ENCODE measurements around the gene HLX. TPM values are rescaled to one million over a fixed set of nuclear protein-coding genes. Genes with fewer than 3 reads are reported as not detected.

HLX gene
- total RNA-seq = 10 to 100 TPM in 2 of 6 experiments, 1 to 10 TPM in 4; 5.5 to 10.8 (median 6.7) TPM
- long read RNA-seq, partial matches to known transcripts = 0 of 1 reads
- long read RNA-seq, other reads (novel, unspliced or antisense) = 0 of 1 reads

GRCh38 chr1:220879076-220879508 is at the start of gene HLX:
Gene HLX, plus strand, starts transcription at chr1:220879443. Its CDS starts 415 bp downstream, at chr1:220879858.
- 0% methylated on average over 8 of the region's 26 CpGs for WGBS (ENCODE audit: insufficient coverage, low coverage, low lambda C conversion rate, missing lambda C conversion rate)
- H3K9me3 ChIP-seq = no peaks in the 10 kb centered on the region

GRCh38 chr1:220833436-220833835 is 45.8 kb upstream of the HLX start:
- ATAC-seq = no peak
- WGBS (ENCODE audit: insufficient coverage, low coverage, low lambda C conversion rate, missing lambda C conversion rate) = 93% methylated on average over 2 of the region's 2 CpGs

More at GRCh38 chr1:220879076-220879508, at the start of gene HLX:
- DNase-seq = peak; percentile 96 to 97 (median 97)
- peaks cover 0 to 17% (median 6%) of the 10 kb centered on the region in 4 donors for H3K36me3 ChIP-seq
- H3K4me3 ChIP-seq = peak within 1 kb of the TSS; percentile 81 to 93 (median 83)
- peak within 1 kb of the TSS; percentile 95 to 99 (median 99) for H3K27ac ChIP-seq
- no peaks in the 10 kb centered on the region for H3K27me3 ChIP-seq
- H3K4me1 ChIP-seq = peaks cover 0 to 38% (median 17%) of the 10 kb centered on the region in 4 donors
- ATAC-seq = peak; percentile 75 to 91 (median 84)
- intact Hi-C loops (cut with DNase I) = no loop called here
- TF ChIP-seq CTCF (IDR thresholded peaks at IDR 0.05) (no peak), POLR2A (IDR thresholded peaks at IDR 0.05) (peak; percentile 83)

GRCh38 chr1:220834155-220834870 is 44.9 kb upstream of the HLX start:
- Histone ChIP-seq H3K36me3 (no peaks in the 10 kb centered on the region), H3K4me3 (no peak overlapping the region), H3K27me3 (no peaks in the 10 kb centered on the region), H3K4me1 (peaks cover 0 to 3% (median 0%) of the 10 kb centered on the region in 4 donors), H3K9me3 (no peaks in the 10 kb centered on the region), H3K27ac (no peak overlapping the region)
- no peak for DNase-seq
- TF ChIP-seq CTCF (IDR thresholded peaks at IDR 0.05) (no peak), POLR2A (IDR thresholded peaks at IDR 0.05) (no peak)
- no CpG with 5 or more reads among the region's 4 CpGs for WGBS (ENCODE audit: insufficient coverage, low coverage, low lambda C conversion rate, missing lambda C conversion rate)
- ATAC-seq = no peak
- intact Hi-C loops (cut with DNase I) = no loop called here

More at GRCh38 chr1:220833436-220833835, 45.8 kb upstream of the HLX start:
- H3K27me3 ChIP-seq = no peaks in the 10 kb centered on the region
- H3K4me1 ChIP-seq = peaks cover 0 to 12% (median 4%) of the 10 kb centered on the region in 4 donors
- H3K36me3 ChIP-seq = no peaks in the 10 kb centered on the region
- H3K27ac ChIP-seq = no peak overlapping the region
- no peak overlapping the region for H3K4me3 ChIP-seq
- TF ChIP-seq CTCF (IDR thresholded peaks at IDR 0.05) (no peak), POLR2A (IDR thresholded peaks at IDR 0.05) (no peak)
- intact Hi-C loops (cut with DNase I) = no loop called here
- H3K9me3 ChIP-seq = no peaks in the 10 kb centered on the region
- DNase-seq = no peak

GRCh38 chr1:220838578-220838977 is 40.7 kb upstream of the HLX start:
- Histone ChIP-seq H3K27me3 (no peaks in the 10 kb centered on the region), H3K9me3 (no peaks in the 10 kb centered on the region), H3K4me1 (no peaks in the 10 kb centered on the region), H3K36me3 (no peaks in the 10 kb centered on the region), H3K4me3 (no peak overlapping the region), H3K27ac (no peak overlapping the region)
- 71% methylated on average over 4 of the region's 5 CpGs for WGBS (ENCODE audit: insufficient coverage, low coverage, low lambda C conversion rate, missing lambda C conversion rate)
- no peak for DNase-seq
- intact Hi-C loops (cut with DNase I) = no loop called here
- TF ChIP-seq POLR2A (IDR thresholded peaks at IDR 0.05) (no peak), CTCF (IDR thresholded peaks at IDR 0.05) (no peak)
- no peak for ATAC-seq

Data from right lobe of liver (tissue), 6 donors.